ENCODE results near the gene TMEM132D.

- TF ChIP-seq GATA2 (IDR thresholded peaks at IDR 0.05; ENCODE audit: low read depth, low read length), result no peak
- TF ChIP-seq GATA3 (IDR thresholded peaks at IDR 0.05; ENCODE audit: low read depth, low read length), result no peak
Observed at GRCh38 chr12:129928643-129929042, 24.8 kb upstream of the TMEM132D start.
